Measurements from ENCODE around the gene TRIM38.

Gene TRIM38

DNA sequence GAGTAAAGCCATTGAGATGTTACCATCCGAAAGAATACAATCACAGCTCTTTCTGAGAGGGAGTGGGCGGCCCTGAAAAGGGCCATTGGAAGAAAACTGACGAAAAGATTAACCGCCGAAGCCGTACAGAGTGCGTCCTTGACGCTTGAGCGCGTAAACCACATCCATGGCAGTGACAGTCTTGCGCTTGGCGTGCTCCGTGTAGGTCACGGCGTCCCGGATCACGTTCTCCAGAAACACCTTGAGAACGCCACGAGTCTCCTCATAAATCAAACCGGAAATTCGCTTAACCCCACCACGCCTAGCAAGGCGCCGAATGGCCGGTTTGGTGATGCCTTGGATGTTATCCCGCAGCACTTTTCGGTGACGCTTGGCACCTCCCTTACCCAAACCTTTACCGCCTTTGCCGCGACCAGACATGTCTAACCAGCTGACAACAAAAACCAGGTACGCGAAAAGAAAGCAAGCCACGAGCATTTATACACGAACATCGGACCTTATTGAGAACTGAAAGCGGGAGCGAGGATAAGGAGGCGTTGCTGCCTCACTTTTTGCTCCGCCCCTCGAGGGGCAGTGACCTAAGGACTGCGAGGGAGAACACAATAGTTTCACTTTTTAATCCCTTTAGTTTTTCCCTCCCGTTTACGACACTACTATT lies 64.4 kb downstream of the TRIM38 start:
- peak; percentile 90 to 92 (median 90) for DNase-seq (ENCODE audit: low read depth in 3 of 3)

- no peak for DNase-seq (ENCODE audit: low read depth in 3 of 3)
Measured at GRCh38 chr6:26027491-26028211, 65.0 kb downstream of the TRIM38 start.

GRCh38 chr6:26028212-26028745 lies 65.7 kb downstream of the TRIM38 start:
- DNase-seq (ENCODE audit: low read depth in 3 of 3), result no peak

GRCh38 chr6:26028746-26029569 lies 66.4 kb downstream of the TRIM38 start:
- DNase-seq (ENCODE audit: low read depth in 3 of 3), result no peak

DNA sequence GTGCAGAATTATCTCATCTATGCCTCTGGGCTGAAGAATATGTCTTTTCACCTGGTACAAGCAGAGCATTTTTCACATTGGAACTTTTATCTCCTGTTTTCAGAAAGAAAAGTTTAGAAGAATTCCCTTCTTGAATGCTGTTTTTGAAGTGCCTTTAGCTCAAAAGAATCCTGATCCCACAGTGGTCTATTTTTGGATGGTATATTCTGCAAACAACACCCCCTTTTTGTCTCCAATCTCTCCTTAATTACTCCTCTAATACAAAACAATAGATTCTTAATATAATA lies 66.9 kb downstream of the TRIM38 start:
- DNase-seq (ENCODE audit: low read depth in 3 of 3), result no peak

- DNase-seq (ENCODE audit: low read depth in 3 of 3), result no peak
Measured at GRCh38 chr6:26029857-26030653, 67.5 kb downstream of the TRIM38 start.

DNA sequence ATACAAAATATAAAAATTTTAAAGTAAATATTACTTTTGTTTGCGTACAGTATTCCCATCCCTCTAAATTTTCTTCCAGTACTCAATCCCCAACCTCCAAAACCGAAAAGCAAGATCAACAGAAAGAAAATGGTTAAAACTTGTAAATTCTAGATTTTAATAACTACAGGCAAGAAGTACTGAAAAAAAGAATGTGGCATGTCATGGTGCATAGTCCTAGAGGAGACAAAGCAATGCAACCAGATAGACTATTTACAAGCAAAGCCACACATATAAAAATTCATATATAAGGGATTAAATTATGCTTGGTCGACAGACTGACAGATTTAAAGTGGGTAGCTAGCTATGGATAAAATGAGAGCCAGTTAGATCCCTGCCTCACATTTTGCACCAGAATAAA lies 68.1 kb downstream of the TRIM38 start:
- DNase-seq (ENCODE audit: low read depth in 3 of 3), result no peak

DNA sequence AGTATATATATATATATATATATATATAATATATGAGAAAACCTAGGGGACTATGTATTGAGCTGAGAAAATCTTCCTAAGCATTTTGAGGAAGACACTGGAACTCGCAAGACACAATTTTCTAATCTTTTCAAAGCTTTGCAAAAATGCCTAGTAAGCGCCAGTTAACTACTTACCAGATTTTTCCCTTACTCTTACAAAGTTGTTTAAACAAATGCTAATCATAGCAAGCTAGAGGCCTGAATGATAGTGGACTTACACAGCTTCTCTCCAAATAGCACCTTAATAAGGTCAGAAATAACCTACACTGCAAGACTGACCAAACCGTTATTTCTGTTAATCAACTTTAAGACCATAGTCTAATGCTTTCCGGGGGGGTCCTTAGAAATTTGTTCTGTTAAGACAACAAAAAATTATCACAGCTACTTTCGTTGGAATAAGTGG lies 68.6 kb downstream of the TRIM38 start:
- no peak for DNase-seq (ENCODE audit: low read depth in 3 of 3)

GRCh38 chr6:26031595-26032339 lies 69.2 kb downstream of the TRIM38 start:
- DNase-seq (ENCODE audit: low read depth in 3 of 3), result peak in 2 of 3 donors; percentile 76 to 83

GRCh38 chr6:26032340-26033084 lies 69.9 kb downstream of the TRIM38 start:
- DNase-seq (ENCODE audit: low read depth in 3 of 3), result no peak

DNA sequence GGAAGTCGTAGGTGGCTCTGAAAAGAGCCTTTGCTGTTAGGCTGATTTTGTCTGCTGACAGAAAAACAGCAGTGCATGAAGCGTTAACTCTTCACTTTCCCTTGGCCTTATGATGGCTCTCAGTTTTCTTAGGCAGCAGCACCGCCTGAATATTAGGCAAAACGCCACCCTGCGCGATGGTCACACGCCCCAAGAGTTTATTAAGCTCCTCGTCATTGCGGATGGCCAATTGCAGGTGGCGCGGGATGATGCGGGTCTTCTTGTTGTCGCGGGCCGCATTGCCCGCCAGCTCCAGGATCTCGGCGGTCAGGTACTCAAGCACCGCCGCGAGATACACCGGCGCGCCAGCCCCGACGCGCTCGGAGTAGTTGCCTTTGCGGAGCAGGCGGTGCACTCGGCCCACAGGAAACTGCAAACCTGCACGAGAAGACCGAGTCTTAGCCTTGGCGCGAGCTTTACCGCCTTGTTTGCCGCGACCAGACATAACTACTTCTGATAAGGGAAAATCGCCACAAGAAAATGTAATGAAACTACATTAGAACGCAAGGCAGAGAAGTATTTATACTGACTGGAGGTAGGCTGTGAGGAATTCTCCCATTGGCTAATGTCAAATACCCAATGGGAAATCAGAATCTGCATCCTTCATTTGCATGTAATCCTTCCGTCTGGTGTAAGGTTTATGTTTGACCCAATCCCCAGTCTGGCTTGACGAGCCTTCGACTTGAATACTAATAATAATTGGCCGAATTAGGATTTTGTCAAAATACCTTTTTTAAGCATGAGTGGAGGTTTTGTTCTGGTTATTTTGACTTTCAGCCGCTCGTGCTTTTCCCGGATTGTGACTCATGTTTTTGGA lies 70.7 kb downstream of the TRIM38 start:
- DNase-seq (ENCODE audit: low read depth in 3 of 3), result peak in 2 of 3 donors; percentile 49 to 66

GRCh38 chr6:26033941-26034354 lies 71.3 kb downstream of the TRIM38 start:
- DNase-seq (ENCODE audit: low read depth in 3 of 3), result peak in 1 of 3 donors; percentile 47

GRCh38 chr6:26034905-26035304 lies 72.3 kb downstream of the TRIM38 start:
- no peak for DNase-seq (ENCODE audit: low read depth in 3 of 3)

All from stimulated activated CD4-positive, alpha-beta T cell treated with anti-CD3 and anti-CD28 coated beads, TNF-alpha, amount 100 ng/mL, for 48 hours (primary cell).